Stimulated activated CD4-positive, alpha-beta T cell treated with anti-CD3 and anti-CD28 coated beads, Interleukin-12 subunit alpha, Interleukin-12 subunit beta, amount 100 ng/mL, for 48 hours (primary cell): ENCODE results near the gene FKBP1B.
"Not testable (repeated sequence)": the region's sequence is repeated elsewhere in the genome, so short reads cannot be mapped to it uniquely, and the experiment has no call there.

ENCODE experiments used
- DNase-seq, 3 donors: peaks; one replicate each; pipeline ENCODE4 v3.0.0-alpha.2; 2020; ENCODE audit warnings: low read depth in 2 of 3, low spot score in 1 of 3

The FKBP1B gene

DNA sequence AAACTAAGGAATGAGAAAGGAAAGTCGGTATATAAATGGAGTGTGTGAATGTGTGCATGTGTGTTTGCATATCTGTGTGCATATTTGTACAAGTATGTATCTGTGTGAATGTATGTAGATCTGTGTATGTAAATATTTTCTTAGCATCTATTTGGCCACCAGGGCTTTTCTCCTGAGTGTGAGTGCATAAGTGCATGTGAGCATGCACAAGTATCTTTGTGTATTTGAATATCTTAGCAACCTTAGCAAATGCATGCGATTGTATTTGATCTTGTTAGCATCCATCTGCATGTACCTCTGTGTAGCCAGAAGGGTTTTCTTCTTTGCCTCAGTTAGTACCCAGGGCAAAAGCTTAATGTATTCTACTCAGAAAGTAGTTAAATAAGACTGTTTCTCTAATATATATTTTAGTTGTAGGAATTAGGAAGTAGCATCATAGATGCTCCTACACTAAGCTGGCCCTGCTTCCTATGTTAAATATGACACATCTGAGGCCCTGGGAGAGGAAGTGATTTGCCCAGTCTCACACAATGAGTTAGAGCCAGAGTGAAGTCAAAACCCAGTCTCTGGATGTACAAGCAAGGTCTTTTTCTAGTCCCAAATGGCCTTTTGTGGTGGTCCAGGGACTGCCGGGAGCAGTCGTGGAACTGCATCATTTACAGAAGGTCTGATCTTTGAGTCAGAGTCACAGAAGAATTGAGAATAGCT, 9.2 kb downstream of the FKBP1B start:
- no peak for DNase-seq

- no peak for DNase-seq
These were observed 15.8 kb downstream of the FKBP1B start for GRCh38 chr2:24065341-24065740.

- no peak for DNase-seq
These were observed 22.7 kb downstream of the FKBP1B start for GRCh38 chr2:24072259-24072658.

- no peak for DNase-seq
These were observed 24.3 kb downstream of the FKBP1B start for GRCh38 chr2:24073816-24074215.

DNA sequence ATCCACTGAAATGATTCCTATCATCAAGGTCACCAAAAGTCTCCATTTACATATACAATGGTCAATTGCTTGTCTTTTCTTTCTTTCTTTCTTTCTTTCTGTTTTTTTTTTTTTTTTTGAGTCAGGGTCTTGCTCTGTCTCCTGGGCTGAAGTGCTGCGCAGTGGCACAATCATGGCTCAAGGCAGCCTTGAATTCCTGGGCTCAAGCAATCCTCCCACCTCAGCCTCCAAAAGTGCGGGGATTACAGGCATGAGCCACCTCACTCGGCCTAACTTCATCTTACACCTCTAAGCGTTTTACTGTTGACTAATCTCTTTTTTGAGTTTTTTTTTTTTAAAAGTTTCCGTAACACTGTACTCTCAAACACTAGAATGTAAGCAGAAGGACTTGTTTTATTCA, 25.7 kb downstream of the FKBP1B start:
- no peak for DNase-seq

GRCh38 chr2:24075915-24076848, 26.6 kb downstream of the FKBP1B start, which contains the start of gene SF3B6:
SF3B6 (minus strand) TSS chr2:24076326; CDS start chr2:24076229, 97 bp downstream.
- peak; percentile 99 for DNase-seq

- no peak for DNase-seq
These were observed 27.5 kb downstream of the FKBP1B start for GRCh38 chr2:24076849-24077534.

GRCh38 chr2:24077535-24077877, 28.0 kb downstream of the FKBP1B start:
- DNase-seq, result no peak

DNA sequence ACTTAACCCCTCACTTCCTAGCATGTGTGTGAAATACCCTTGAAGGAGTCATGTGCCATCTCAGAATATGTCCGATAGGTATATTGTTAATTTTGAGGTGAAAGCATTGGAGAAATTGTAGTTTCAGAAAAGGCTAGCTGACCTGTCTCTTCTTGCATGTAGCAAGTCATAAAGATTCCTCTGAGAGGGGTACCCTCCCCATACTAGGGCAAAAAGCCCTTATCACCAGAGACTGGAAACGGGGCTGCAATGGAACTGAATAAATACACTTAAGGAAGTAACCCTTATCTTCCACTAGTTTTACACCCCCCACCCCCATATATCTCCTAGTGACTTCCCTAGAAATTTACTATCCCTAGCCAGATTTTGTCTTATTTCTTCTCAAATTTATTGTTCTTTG, 28.3 kb downstream of the FKBP1B start:
- DNase-seq, result no peak

DNA sequence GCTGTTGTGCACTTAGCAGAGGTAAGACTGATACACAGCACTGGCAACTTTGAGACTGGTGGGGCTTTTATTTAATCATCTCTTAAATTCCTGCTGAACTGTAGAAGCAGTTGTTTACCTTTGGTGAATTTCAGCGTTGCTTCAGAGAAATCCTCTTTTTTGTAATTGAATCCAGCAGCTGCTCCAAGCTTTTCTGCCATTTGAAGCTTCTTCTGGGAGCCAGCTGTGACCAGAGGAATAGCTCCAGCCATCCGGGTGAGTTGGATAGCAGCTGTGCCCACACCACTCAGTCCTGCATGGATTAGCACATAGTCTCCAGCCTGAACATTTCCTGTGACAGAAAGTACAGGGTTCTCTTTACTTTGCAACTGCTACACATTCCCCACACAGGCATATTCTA, 31.2 kb downstream of the FKBP1B start:
- DNase-seq, result no peak

- DNase-seq, result no peak
These were observed 33.4 kb downstream of the FKBP1B start for GRCh38 chr2:24082787-24083566.

DNA sequence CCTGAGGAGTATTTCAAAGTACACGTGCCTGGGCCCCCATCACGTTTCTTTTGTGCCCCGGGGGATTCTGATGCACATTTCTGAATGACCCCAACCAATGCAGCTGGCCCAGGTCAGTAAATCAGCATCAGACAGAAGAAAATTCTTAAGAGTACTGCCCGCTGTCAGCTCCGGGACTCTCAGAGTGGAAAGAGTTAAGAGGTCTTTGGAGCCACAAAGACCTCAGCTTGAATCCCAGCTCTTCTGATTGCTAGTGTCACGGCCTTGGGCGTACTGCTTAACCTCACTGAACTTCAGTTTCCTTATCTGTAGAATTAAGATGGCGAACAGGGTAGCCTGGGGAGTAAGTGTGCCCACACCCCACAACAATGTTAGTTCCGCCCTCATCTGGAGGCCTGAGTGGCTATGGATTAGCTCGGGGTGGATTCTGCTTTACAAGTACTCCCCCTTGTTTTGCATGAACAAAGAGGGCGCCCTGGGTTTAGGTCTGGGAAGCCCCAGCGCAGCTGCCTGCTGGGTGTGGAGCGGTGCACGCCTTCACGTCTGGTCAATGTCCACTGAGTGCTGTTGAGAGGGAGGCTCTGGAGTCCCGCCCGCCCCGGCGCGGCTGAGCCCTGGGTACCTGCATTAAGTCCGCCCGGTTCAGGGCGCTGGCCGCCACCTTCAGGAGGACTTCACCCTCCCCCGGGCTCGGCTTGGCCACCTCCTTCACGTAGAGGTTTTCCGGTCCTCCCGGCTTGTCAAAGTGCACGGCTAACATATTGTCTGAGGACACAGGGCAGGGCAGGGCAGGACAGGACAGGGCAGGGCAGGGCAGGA, 34.2 kb downstream of the FKBP1B start:
- peak in 2 of 3 donors; percentile 26 to 28 for DNase-seq

- peak; percentile 60 to 80 (median 76) for DNase-seq
These were observed 35.1 kb downstream of the FKBP1B start, which contains the start of gene TP53I3 for GRCh38 chr2:24084386-24085199. TP53I3 (minus strand) TSS chr2:24084834; CDS start chr2:24084326, 508 bp downstream.

- no peak for DNase-seq
These were observed 35.6 kb downstream of the FKBP1B start for GRCh38 chr2:24085200-24085489.

DNA sequence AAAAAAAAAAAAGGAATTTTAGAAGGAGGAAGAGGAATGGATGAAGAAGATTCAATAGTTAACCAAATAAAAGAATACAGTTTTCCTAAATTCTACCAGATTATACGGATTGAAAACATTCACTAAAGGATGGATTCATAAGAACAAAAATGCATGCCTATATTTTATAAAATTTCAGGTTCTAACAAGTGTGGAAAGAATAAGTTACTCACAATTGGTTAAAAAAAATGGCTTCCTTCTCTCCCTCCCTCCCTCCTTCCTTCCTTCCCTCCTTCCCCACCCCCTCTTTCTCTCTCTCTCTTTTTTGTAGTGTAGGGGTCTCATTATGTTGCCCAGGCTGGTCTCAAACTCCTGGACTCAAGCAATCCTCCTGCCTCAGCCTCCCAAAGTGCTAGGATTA, 36.7 kb downstream of the FKBP1B start:
- DNase-seq, result no peak

DNA sequence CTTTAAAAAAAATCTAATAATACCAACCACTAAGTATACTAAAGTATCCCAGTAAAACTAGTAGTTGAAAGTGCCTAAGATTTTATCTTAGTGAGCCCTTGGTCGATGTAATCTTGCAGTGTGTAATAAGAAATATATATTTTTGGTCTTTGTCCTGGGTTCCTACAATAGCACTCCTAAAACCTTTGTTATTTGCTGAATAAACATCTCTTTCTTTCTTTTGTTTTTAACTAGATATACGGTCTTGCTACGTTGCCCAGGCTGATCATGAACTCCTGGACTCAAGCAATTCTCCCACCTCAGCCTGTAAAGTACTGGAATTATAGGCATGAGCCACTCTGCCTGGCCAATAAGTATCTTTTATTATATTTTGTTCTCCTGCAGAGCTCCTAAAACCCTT, 37.5 kb downstream of the FKBP1B start:
- DNase-seq, result no peak

DNA sequence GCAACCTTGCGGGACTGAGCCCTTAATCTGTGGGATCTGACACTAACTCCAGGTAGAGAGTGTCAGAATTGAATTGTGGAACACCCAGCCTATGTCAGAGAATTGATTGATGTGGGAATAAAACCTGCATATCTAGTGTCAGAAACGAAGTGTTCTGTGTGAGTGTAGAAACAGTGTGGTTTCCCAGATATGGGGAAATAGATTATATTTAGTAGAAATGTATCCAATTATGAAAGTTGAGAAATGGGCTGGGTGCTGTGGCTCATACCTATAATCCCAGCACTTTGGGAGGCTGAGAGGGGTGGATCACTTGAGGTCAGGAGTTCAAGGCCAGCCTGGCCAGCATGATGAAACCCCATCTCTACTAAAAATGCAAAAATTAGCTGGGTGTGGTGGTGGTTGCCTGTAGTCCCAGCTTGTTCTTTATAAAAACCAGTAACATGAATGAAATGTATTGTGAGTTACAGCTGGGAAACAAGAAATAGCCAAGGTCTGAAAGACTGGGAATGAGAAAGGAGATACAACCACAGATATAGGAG, 39.3 kb downstream of the FKBP1B start:
- no peak for DNase-seq

DNA sequence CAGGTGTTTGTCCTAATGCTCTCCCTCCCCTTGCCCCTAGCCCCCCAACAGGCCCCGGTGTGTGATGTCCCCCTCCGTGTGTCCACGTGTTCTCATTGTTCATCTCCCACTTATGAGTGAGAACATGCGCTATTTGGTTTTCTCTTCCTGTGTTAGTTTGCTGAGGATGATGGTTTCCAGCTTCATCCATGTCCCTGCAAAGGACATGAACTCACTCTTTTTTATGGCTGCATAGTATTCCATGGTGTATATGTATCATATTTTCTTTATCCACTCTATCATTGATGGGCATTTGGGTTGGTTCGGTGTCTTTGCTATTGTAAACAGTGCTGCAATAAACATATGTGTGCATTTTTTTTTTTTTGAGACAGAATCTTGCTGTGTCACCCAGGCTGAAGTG, 43.7 kb downstream of the FKBP1B start:
- not testable (repeated sequence) for DNase-seq

GRCh38 chr2:24095171-24095677, 45.7 kb downstream of the FKBP1B start:
- not testable (repeated sequence) for DNase-seq
